ENCODE measurements around the gene POLN.

The POLN gene

DNA sequence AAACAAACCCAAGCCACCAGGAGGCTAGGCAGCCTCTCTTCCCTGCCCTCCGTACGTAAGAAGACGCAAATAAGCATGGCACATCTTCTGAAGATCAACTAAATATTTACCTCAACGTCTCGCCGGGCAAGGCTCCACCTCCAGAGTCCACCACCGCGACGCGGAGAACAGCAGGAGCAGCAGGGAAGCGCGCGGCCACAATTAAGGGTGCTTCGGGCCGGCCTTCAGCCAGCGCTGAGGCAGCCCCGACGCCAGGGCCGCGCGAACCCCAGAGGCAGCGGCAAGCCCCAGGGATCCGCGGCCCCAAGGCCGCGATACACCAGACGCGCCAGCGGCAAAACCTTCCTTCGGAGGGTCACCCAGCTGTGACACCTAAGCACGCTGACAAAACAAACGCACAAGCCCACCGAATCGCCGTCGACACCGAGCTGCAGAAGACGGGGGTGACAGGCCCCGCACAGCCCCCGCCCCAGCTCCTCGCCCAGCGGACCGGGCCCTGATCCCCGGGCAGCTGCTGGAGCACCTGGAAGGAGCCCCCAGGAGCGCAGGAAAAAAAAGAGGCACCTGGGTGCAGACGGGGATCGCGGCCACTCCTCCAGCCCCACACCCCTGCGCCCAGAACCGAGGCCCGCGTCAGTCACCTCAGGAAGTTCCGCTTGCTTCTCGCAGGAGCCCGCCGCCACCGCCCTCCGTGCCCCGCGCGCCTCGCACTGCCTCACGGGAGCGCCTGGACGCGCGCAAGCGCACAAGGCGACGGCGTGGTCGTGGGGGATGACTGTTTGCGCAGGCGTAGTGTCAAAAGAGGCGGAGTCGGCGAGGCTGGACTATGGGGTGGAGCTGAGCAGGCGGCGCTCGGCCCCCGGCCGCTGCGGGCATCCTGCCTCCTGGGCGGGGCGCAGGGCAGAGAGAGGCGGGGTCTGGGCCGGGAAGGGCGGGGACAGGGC, at the start of gene POLN, which contains the start of gene HAUS3:
TSS of gene POLN (minus strand) at position 712 of the 944 bp plus-strand sequence. CDS start 12,890 bp downstream, outside the sequence.
TSS of gene HAUS3 (minus strand) at position 712 of the 944 bp plus-strand sequence. CDS start 1,175 bp downstream, outside the sequence.
- DNase-seq (ENCODE audit: low spot score), result peak; percentile 96

DNA sequence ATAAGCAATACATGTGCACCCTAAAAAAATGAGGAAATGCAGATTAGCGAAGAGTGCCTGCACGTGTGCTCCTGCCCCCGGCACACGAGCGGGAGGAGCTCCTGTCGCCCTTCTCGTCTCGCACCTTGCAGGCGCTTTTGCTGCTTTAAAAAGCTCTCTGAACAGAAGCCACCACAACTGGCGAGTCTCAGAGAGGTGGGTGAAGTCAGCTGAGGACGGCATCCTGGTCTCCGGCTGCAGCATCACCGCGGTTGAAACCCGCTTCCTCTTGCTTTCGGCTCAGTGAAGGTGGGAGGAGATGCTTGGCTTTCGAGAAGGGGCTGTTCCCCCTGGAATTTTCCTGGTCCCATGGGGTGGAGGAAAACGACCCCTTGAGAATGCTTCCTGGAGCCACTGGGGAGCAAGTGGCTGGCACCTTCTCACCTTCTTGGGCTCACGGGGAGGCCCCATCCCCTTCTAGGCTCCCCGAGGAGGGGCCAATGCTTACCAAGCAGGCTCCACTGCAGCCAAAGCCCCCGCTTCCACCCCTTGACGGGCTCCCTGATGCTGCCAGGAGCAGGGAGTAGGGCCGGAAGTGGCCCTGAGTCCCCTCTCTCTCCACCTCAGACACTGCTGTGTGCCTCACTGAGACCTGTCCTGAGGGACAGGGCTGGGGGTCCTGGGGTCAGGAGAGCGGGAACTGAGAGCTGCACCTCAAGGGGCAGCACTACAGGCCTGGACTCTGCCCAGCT, 49.2 kb upstream of the POLN start:
- no peak for DNase-seq (ENCODE audit: low spot score)

DNA sequence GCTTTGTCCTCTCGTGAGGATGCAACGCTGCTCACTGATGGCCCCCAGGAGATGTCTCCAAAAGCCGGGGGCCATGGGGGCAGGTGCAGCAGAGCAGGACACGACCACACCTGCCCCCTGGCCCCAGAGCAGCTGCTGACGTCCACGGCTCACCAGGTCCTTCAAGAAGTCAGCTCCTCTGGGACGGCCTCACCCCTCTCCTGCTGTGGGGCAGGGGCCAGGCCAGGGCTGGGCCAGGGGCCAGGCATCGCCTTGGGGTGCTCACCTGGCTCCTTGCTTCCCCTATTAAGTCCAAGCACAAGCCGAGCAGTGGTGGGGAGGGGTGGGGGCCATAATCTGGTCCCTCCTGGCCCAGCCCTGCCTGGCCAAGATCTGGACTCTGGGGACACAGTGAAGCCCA, 48.6 kb upstream of the POLN start:
- DNase-seq (ENCODE audit: low spot score), result no peak

DNA sequence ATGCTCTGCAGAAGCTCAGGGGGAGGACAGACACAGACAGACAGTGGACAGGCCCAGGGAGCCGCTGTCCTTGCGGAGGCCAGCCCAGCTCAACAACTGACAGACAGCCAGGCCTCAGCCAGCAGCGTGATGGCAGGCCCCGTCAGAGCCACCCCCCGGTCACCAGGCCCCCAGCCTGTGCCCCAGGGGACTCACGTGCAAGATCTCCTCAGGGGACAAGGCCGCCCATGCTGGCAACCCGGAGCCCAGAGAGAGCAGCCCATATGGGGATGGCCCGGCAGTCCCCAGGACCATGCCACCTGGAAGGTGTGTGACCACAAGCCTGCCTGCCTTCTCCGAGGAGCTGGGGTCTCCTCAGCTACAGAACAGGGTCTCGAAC, 48.0 kb upstream of the POLN start:
- DNase-seq (ENCODE audit: low spot score), result no peak

DNA sequence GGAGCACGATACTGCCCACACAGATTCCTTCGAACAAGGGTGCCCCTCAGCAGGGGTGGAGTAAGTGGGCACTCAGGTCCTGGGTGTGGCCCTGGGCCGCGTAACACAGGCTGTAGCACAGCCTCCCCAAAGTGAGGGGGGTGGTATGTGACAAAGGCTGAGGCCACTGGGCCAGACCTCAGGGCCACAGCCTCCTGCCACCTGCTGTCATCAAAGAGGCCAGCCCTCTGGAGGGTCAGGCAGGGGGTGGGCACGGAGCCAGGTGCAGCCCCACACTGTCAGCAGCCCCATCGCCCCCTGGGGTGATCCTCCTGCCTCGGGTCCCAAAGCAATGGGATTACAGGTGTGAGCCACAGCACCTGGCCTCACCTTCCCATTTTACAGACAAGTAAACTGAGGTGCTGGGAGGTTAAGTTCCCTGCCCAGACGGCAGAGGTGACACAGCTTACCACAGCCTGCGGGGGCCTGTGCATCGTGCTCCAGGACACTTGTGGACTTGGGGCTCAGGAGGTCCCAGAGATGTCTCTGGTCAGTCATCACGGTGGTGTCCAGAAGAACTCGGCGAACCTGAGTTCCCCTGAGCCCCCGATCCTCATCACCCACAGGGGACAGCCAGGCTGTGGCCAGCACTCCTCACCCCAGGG, 47.5 kb upstream of the POLN start:
- no peak for DNase-seq (ENCODE audit: low spot score)

DNA sequence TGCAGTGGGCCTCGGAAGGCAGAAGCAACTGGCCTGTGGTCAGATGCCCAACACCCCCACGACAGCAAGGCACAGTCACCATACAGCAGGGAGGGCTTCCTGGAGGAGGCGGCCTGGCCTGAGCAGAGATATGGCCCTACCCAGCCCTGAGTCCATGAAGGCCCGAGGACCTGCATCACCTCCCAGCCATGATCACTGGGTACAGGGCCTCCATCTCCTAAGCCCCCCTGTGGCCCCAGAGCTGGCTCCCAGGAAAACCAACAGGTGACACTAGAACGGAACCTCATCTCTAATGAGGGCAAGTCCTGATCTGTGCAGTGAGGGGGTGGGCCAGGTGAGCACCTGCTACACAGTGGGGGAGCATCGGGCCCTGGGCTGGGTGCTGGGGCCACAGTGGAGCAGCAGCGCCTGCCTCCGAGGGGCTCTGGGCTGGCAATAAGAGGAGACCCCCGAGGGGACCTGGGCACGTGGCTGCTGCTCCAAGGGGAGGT, 46.2 kb upstream of the POLN start:
- no peak for DNase-seq (ENCODE audit: low spot score)

DNA sequence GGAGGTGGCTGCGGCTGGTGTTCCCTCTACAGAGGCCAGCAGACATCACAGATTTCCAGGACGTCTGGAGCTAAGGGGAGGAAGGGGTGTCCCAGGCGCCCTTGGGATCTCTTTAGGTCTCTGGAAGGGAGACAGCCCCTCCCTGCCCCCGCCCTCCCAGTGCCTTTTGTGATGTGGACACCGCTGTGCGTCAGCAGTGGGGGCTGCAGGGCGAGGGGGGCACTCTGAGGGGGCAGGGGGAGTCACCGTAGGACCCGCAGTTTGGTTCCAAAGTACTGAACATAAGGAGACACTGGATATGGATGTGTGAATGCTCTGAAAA, 45.6 kb upstream of the POLN start:
- DNase-seq (ENCODE audit: low spot score), result no peak

DNA sequence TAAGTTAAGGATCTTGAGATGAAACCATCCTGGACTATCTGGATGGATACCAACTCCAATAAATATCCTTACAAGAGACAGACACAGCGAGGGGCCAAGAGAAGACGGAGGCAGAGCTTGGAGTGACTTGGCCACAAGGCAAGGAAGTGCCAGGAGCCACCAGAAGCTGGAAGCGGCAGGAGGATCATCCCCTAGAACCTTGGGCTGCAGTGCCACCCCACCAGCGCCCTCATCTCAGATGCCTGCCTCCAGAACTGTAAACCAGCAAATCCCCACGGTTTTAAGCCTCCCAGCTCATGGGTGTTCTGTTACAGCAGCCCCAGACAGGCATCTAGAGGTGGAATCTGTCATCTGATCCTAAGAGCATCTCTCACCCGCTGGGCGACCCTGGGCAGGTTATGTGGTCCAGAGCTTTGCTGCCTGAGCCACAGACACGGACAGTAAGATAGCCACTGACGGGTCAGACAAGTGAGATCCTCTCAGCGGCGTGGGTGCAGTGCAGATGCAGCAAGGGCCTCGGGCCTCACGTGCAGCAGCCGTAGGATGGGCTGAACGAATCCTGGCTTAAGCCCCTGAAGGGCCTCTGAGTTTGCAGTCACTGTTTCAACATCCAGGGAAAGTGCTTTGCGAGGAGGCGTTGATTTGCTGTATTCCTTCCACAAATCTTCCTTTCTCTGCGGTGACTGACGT, 45.1 kb upstream of the POLN start:
- DNase-seq (ENCODE audit: low spot score), result no peak

DNA sequence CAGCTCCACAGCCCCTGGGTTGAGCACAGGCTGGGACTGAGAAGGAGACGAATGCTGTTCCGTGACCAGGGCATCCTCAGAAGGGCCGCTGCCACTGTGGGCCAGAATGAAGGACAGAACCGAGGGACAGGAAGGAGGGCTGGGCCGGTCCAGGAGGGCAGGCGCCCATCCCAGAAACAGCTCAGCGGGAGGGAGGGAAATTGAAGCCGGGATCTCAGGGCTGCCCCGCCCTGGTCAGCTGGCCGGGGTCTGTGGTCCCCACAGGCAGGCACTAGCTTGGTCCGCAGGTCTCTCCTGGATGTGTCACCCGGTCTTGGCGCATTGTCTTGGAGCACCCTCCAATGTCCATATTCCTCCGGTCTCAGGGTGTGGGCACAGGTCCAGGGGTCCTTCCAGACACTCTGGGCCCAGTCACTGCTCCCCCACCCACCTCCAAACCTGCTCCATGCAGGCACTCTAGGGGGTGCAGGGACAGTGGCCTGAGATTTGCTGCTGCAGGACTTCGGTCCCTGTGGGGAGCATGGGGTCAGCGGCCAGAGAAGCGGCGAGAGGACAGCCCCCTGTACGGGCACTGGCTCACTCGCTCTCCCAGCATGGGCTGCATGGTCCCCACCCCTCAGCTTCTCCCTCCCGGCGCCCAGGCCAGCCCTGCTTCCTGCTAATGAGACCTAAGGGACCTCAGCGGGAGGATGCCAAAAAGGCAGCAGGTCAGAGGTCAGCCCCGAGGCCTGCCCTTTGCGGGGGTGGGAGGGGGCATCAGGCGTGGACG, 43.9 kb upstream of the POLN start:
- no peak for DNase-seq (ENCODE audit: low spot score)

DNA sequence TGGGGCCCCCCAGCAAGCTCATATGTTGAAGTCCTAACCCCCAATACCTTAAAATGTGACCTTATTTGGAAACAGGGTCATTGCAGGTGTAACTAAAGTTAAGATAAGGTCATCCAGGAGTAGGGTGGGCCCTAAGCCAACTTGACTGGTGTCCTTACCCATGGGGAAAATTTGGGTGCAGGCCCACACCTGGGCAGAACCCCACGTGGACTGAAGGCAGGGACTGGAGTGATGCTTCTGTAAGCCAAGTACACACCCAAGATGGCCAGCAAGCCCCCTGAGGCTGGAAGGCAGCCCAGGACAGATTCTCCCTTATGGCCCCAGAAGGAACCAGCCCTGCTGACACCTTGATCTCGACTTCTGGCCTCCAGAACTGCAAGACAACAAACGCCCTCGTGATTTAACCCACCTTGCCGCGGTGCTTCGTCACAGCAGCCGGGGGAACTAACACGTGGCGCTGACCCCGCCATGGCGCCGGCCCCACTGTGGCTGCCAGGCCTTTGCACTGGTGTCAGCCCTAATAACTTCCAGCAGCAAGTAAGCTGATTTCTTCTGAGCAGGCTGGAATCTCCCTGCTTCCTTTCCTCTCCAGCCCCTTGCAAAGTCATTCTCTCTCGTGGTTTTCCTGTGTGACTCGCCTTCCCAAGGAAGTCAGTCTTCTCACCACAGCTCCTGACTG, 43.2 kb upstream of the POLN start:
- DNase-seq (ENCODE audit: low spot score), result no peak

DNA sequence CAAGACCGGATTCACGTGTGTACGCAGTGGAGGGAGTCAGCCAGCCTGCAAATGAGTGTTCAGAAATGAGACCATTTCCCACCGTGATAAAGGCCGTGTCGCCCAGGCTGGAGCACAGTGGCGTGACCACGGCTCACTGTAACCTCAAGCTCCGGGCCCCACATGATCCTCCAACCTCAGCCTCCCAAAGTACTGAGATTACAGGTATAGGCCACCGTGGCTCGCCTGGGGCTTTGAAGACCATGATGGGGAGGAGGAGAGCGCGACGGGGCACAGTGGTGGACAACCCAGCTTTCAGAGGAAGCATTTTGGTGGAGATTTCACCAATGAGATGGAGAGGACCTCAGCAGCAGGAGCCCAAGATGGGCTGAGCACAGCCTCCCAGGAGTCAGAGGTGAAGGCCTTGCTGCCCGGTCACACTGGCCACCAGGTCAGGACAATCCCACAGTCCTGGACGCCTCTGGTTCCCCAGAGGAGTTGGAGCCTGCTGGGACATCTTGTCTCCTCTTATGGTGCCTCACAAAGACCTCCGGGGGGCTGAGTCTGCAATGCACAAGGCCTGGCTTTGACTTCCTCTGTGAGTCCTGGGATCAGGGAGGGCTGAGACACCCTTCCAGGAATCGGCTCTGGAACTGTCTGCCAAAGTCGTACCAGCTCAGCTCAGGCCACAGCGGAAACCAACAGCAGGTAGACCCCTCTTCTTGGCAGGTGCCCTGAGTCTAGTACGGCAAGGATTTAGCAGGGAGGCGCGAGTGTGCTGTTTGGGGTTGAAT, 42.4 kb upstream of the POLN start:
- no peak for DNase-seq (ENCODE audit: low spot score)

DNA sequence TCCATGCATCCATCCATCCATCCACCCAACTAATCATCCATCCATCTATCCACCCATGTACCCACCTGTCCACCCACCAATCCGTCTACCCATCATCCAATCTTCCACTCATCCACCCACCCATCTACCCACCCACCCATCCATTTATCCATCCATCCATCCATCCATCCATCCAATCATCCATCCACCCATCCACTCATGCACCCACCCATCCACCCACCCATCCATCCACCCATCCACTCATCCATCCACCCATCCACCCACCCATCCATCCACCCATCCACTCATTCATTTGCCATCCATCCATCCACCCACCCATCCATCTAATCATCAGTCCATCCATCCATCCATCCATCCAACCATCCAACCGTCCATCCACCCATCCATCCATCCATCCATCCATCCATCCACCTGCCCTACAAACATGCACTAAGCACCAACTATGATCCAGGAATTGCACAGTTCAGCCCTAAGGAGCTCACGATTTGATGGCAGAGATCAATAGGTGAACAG, 41.3 kb upstream of the POLN start:
- DNase-seq (ENCODE audit: low spot score), result no peak

DNA sequence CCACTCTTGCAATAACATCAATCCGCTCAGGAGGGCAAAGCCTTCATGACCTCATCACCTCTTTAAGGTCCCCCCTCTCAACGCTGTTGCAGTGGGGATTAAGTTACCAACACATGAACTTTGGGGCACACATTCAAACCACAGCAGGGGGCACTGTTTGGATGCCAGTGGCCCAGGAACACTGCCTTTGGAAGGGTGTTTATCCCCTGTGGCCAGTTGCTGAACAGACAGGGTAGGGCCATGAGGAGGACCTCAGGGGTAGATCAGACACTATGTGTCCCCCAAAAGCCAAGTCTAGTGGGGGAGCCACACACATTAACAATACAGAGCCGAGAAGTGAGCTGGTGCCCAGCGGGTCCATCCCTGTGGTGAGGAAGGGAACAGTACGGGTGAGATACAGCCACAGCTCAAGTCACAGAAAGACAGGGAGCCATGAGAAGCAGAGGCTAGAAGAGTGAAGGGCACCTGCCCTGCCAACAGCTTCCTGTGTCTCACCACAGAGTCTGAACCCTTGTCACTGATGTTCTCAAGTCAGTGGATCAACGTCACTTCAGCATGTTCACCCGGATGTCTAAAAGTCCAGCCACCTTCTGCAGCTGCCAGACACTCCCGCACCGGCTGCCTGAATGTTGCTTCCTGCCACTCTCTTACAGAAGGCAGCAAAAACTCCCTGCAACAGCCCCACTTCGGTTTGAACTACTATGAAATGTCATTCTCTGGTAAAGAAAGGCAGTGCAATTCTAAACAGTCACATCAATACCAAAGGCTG, 39.8 kb upstream of the POLN start:
- DNase-seq (ENCODE audit: low spot score), result no peak

DNA sequence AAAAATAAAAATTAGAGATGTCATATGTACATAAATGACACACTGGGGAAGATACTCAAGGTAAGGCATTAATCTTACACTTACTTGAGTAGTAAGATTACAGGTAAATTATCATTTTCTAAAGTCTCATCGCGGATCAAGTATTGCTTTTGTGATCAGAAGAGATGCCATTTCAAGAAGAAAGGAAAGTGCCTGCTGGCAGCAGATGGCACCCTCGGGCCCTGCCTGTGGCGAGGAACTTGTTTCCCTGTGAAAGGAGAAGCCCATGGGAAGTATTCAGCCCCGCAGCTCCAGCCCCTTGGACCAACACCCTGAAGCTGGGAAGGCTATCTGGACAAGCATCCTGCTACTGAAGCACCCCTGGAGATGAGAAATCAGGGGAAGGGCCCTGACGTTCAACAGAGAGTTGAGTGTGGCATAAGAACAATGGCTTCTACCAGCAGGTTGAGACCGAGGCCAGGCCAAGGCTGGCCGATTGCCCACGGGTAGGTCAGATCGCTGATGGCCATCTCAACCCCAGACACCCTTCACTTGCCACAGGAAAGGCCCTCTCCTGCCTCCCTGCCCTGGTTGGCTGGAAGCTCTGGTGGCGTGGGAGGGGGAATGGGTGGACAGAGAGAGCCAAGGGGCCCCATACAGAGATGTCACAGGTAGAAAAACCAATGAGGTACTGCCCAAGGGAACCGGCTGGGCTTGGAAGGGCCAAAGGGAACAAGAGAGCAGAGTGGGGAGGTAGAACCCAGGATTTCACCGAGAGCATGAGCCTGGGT, 38.8 kb upstream of the POLN start:
- peak; percentile 58 for DNase-seq (ENCODE audit: low spot score)

DNA sequence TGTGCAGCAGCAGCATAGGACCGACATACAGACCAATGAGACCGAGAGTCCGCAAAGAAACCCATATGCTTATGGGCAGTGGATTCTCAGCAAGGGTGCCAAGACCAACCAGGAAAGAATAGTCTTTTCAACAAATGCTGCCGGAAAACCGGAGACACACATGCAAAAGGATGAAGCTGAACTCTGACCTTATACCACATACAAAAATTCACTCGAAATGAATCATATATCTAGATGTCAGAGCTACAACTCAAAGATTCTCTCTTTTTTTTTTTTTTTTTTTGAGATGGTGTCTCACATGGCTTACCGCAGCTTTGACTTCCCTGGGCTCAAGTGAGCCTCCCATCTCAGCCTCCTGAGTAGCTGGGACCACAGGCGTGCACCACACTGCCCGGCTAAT, 36.0 kb upstream of the POLN start:
- no peak for DNase-seq (ENCODE audit: low spot score)

DNA sequence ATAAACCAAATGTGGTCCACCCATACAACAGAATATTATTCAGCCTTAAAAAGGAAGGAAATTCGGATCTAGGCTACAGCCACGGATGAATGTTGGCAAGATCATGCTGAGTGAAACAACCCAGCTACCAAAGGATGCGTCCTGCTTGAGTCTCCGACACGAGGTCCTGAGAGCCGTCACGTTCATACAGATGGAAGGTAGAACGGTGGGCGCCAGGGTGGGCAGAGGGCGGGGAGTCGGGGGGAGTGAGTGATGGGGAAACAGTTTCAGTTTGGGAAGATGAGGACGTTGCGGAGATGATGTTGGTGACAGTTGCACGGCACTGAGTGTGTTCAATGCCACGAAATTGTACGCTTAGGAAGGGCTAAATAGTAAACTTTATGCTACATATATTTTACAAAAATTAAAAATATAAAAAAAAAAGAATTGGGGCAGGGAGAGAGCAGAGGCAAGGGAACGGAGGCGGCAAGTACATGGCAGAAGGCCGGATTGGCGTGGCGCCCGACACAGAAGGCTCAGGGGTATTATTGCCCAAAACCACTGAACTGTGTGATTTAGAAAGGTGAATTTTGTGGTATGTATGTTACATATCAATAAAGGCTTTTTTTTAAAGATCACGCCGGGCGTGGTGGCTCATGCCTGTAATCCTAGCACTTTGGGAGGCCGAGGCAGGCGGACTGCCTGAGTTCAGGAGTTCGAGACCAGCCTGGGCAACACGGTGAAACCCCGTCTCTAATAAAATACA, 34.8 kb upstream of the POLN start:
- DNase-seq (ENCODE audit: low spot score), result no peak

DNA sequence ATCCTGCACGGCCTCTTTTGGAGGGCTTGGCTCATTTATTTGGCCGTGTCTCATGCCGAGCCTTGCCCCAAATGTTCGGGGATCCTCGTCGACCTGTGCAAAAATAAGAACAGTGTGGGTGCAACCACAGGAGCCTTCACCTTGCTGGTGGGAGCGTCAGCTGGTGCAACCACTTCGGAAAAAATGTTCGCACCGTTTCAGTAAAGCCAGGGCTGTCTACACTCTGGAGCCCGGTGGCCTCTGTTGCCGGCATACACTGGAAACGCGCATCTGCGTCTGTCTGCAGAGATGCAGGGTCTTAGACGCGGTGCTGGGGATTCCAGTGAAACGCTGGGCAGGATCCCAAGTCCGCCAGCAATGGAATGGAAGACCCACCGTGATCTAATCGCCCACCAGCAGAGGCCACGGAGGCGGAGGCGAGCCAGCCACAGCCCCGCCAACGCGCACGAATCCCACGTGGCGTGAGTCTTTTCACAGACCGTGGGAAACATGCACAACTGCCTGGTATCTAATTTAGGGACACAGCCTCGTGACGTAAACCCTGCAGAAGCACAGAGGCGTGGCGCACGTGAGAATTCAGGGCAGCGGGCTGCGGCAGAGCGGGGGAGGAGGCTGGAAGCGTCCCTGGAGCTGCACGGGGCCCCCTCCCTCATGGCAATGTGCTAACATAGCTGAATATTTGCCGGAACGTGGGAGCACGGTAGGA, 33.8 kb upstream of the POLN start:
- DNase-seq (ENCODE audit: low spot score), result no peak

All from globus pallidus (tissue), 1 donor.